Activated CD4-positive, alpha-beta memory T cell treated with anti-CD3 and anti-CD28 coated beads for 36 hours (primary cell): ENCODE results near the gene CFTR. TPM values are rescaled to one million over a fixed set of nuclear protein-coding genes. Genes with fewer than 3 reads are reported as not detected.

Experiments
- CTCF ChIA-PET: fragments of 350-600 bp; sonication (Branson Sonifier 250); formaldehyde crosslinking; loops from one replicate; lab custom pipeline; 2021; ENCODE audit warnings: antibody characterized with exemption, inconsistent platforms; lab: Charles Lee
- POLR2A ChIA-PET: fragments of 350-600 bp; sonication (Branson Sonifier 250); formaldehyde crosslinking; loops from one replicate; lab custom pipeline; 2021; ENCODE audit warnings: antibody characterized with exemption; lab: Charles Lee
- DNase-seq: peaks from one replicate; pipeline ENCODE4 v3.0.0-alpha.2; 2020
- H3K27ac Mint-ChIP-seq: one replicate; pipeline ENCODE4 v1.8.0; 2021; ENCODE audit warnings: mixed read lengths
- H3K27me3 Mint-ChIP-seq: one replicate; pipeline ENCODE4 v1.8.0; 2021; ENCODE audit warnings: mixed read lengths
- H3K36me3 Mint-ChIP-seq: one replicate; pipeline ENCODE4 v1.8.0; 2021; ENCODE audit warnings: mixed read lengths
- H3K4me1 Mint-ChIP-seq: one replicate; pipeline ENCODE4 v1.8.0; 2021; ENCODE audit warnings: low read depth, mixed read lengths
- H3K4me3 Mint-ChIP-seq: one replicate; pipeline ENCODE4 v1.8.0; 2021; ENCODE audit warnings: mild to moderate bottlenecking, mixed read lengths
- H3K9me3 Mint-ChIP-seq: one replicate; pipeline ENCODE4 v1.8.0; 2021; ENCODE audit warnings: mixed read lengths
- intact Hi-C: fragments of 100-400 bp; cut with micrococcal nuclease; formaldehyde crosslinking; loops from one replicate; pipeline ENCODE4 v1.15.1; 2023
- total RNA-seq, 2 experiments: library from RNA; stranded (reverse); gene quantifications; one replicate each; pipeline ENCODE4 v1.2.3, GENCODE V29; 2021

CFTR gene
- total RNA-seq, 2 experiments from 2014 or later: not detected

DNA sequence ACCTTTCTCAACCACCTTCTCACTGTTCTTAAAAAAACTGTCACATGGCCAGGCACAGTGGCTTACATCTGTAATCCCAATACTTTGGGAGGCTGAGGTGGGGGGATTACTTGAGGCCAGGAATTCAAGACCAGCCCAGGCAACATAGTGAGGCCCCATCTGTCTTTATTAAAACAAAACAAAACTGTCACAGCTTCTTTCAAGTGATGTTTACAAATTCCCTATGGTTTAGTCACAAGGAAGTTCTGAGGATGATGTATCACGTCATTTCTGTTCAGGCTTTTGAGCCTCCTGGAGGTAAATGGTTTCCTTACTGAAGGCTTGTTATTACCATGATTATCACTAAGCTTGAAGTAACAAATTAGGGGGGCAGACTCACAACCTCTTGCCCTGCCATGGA is 186.2 kb downstream of the CFTR start:
- no peaks in the 10 kb centered on the region for H3K36me3 Mint-ChIP-seq
- H3K27me3 Mint-ChIP-seq: no peaks in the 10 kb centered on the region
- H3K4me3 Mint-ChIP-seq: no peak overlapping the region
- ChIA-PET POLR2A (no interaction called here), CTCF (no interaction called here)
- no peak overlapping the region for H3K27ac Mint-ChIP-seq
- intact Hi-C loops: no loop called here
- H3K4me1 Mint-ChIP-seq: no peaks in the 10 kb centered on the region
- DNase-seq: no peak
- no peaks in the 10 kb centered on the region for H3K9me3 Mint-ChIP-seq

DNA sequence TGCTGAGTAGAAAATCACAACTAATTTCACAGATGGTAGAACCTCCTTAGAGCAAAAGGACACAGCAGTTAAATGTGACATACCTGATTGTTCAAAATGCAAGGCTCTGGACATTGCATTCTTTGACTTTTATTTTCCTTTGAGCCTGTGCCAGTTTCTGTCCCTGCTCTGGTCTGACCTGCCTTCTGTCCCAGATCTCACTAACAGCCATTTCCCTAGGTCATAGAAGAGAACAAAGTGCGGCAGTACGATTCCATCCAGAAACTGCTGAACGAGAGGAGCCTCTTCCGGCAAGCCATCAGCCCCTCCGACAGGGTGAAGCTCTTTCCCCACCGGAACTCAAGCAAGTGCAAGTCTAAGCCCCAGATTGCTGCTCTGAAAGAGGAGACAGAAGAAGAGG is 186.9 kb downstream of the CFTR start:
- CTCF ChIA-PET: no interaction called here
- Mint-ChIP-seq H3K36me3 (no peaks in the 10 kb centered on the region), H3K4me3 (no peak overlapping the region), H3K4me1 (no peaks in the 10 kb centered on the region), H3K27ac (no peak overlapping the region), H3K9me3 (no peaks in the 10 kb centered on the region), H3K27me3 (no peaks in the 10 kb centered on the region)
- intact Hi-C loops: no loop called here
- POLR2A ChIA-PET: no interaction called here
- DNase-seq: no peak

DNA sequence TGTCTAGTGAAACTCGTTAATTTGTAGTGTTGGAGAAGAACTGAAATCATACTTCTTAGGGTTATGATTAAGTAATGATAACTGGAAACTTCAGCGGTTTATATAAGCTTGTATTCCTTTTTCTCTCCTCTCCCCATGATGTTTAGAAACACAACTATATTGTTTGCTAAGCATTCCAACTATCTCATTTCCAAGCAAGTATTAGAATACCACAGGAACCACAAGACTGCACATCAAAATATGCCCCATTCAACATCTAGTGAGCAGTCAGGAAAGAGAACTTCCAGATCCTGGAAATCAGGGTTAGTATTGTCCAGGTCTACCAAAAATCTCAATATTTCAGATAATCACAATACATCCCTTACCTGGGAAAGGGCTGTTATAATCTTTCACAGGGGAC is 187.6 kb downstream of the CFTR start:
- Mint-ChIP-seq H3K4me3 (no peak overlapping the region), H3K4me1 (no peaks in the 10 kb centered on the region), H3K9me3 (no peaks in the 10 kb centered on the region), H3K27me3 (no peaks in the 10 kb centered on the region), H3K36me3 (no peaks in the 10 kb centered on the region), H3K27ac (no peak overlapping the region)
- ChIA-PET CTCF (no interaction called here), POLR2A (no interaction called here)
- DNase-seq: no peak
- intact Hi-C loops: no loop called here

DNA sequence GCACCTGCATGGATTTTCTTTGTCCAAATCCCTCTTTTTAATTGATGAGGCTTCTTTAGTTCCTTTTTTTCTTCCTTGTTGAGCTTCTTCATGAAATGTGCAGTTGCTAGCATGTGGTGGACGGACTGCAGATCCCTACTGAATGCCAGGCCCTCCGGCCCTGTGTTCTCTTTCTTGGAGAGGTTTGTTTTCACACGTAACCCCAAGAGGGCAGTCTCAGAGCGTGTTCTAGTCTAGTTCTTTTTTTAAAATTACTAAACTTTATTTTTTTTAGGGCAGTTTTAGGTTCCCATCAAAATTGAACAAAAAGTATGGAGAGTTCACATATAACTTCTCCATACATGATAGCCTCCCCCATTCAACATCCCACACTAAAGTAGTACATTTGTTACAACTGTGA is 190.0 kb downstream of the CFTR start:
- Mint-ChIP-seq H3K27me3 (no peaks in the 10 kb centered on the region), H3K9me3 (no peaks in the 10 kb centered on the region), H3K4me3 (no peak overlapping the region), H3K4me1 (no peaks in the 10 kb centered on the region), H3K27ac (no peak overlapping the region), H3K36me3 (no peaks in the 10 kb centered on the region)
- intact Hi-C loops: no loop called here
- ChIA-PET POLR2A (no interaction called here), CTCF (no interaction called here)
- DNase-seq: no peak

DNA sequence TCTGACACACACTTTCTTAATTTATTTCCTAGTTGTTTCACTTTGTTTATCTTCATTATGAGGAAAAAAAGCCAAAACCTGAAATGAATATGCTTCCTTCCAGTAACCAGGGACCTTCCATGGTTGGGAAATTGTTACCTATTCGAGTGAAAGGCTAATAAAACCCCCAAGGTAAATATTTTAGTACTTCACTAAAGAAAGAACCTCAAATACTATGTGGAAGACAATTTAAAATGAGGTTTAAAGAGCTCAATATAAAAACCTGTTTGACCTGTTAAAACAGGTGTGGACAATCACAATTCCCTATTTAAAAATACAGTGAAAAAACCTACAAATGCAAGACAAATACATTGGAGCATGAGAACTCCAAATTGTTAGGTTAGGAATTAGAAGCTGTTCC is 192.6 kb downstream of the CFTR start:
- Mint-ChIP-seq H3K27me3 (no peaks in the 10 kb centered on the region), H3K4me1 (no peaks in the 10 kb centered on the region), H3K4me3 (no peak overlapping the region), H3K9me3 (no peaks in the 10 kb centered on the region), H3K36me3 (no peaks in the 10 kb centered on the region), H3K27ac (no peak overlapping the region)
- intact Hi-C loops: no loop called here
- POLR2A ChIA-PET: no interaction called here
- CTCF ChIA-PET: no interaction called here
- no peak for DNase-seq

DNA sequence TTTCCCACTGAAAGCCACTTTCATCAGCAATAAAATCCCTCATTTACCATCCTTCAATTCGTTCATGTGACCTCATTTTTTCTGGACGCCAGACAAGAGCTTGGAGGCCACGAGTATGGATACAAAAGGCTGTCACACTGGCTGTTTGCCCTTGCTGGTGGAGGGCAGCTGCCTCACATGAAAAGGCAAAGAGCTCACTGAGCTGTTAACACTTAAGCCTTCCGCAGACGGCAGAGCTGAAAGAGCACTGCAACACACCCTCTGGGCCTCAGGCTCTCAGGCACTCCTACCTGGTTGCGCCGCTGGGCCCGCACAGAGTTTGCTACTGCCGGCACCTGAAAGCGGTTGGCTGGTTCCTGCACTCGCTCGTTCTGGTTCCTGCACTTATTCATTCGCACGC is 193.5 kb downstream of the CFTR start:
- POLR2A ChIA-PET: no interaction called here
- no peaks in the 10 kb centered on the region for H3K36me3 Mint-ChIP-seq
- no peaks in the 10 kb centered on the region for H3K9me3 Mint-ChIP-seq
- H3K4me3 Mint-ChIP-seq: no peak overlapping the region
- DNase-seq: no peak
- H3K27ac Mint-ChIP-seq: no peak overlapping the region
- intact Hi-C loops: no loop called here
- CTCF ChIA-PET: no interaction called here
- H3K4me1 Mint-ChIP-seq: no peaks in the 10 kb centered on the region
- H3K27me3 Mint-ChIP-seq: no peaks in the 10 kb centered on the region

DNA sequence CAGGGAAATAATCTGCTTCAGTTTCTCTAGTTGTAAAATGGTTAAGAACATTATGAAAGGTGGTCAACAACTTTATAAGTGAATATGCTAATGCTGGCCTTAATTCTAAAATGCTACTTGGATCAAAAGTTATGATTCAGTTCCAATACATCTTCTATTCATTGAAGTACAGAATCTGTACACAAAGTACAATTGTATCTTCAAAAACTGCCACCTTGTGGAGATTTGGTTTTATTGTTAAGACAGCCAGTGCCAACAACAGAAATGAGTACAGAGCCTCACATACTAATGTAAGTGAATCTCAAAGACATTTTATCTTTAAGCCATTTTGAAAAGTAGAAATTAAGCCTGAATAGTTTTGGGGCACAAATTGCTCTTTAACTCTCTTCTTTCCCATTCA is 194.0 kb downstream of the CFTR start:
- Mint-ChIP-seq H3K4me3 (no peak overlapping the region), H3K9me3 (no peaks in the 10 kb centered on the region), H3K4me1 (no peaks in the 10 kb centered on the region), H3K36me3 (no peaks in the 10 kb centered on the region), H3K27ac (no peak overlapping the region), H3K27me3 (no peaks in the 10 kb centered on the region)
- no peak for DNase-seq
- POLR2A ChIA-PET: no interaction called here
- CTCF ChIA-PET: no interaction called here
- intact Hi-C loops: no loop called here

DNA sequence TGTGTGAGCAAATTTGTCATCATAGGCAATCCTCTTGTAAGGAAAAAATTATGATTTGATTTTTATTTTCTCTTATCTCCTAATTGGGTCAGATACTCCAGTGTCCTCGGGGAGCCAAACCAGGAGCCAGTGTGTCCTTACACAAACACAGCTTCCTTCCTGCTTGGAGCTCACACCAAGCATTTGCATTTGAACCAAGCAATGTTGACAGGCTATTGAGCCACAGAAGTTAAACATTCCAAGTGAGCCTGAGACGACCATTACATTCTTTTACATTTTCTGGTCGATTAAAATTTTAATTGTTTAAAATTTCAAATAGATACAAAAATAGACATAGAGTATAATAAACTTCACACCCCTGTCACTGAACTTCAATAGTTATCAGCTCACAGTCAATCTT is 194.8 kb downstream of the CFTR start:
- Mint-ChIP-seq H3K36me3 (no peaks in the 10 kb centered on the region), H3K27me3 (no peaks in the 10 kb centered on the region), H3K27ac (no peak overlapping the region), H3K4me3 (no peak overlapping the region), H3K4me1 (no peaks in the 10 kb centered on the region), H3K9me3 (no peaks in the 10 kb centered on the region)
- no peak for DNase-seq
- CTCF ChIA-PET: no interaction called here
- intact Hi-C loops: no loop called here
- POLR2A ChIA-PET: no interaction called here

DNA sequence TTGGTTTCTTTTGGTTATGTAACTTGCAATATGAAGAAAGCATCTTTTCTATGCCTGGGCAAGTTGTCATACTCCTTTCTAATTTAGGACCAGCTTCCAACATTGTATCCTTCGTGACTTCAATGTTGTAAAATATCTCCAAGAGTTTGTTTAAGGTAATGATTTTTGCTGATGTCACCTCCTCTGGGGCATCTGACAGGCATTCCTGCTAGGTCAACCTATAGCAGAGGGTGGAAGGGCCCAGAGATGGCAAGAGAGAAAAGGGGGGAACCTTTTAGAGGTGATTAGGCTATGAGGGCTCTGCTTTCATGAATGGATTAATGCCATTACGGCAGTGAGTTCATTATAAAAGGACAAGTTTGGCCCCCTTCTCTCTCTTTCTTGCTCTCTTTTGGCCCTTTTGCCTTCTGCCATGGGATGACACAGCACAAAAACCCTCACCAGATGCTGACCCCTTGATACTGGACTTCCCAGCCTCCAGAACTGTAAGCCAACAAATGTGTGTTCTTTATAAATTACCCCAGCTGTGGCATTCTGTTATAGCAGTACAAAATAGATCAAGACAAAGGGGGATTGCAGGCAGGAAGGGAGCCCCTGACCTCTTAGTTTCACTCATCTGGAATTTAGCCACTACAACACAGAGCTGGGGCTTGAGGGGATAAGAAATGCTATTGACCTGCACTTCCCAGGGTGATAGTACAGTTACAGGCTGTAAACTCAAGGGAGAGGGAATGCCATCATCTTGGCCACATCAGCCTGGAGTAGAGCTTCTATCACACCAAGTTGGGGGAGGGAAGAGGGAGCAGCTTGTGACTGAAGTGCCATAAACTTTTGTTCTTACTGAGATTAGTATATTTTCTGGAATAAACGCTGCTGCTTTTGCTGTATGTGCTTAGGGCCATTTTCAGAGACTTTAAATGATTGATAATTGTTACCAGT is 195.9 kb downstream of the CFTR start:
- CTCF ChIA-PET: no interaction called here
- no peaks in the 10 kb centered on the region for H3K9me3 Mint-ChIP-seq
- no peaks in the 10 kb centered on the region for H3K4me1 Mint-ChIP-seq
- no peaks in the 10 kb centered on the region for H3K27me3 Mint-ChIP-seq
- intact Hi-C loops: no loop called here
- DNase-seq: no peak
- no peaks in the 10 kb centered on the region for H3K36me3 Mint-ChIP-seq
- POLR2A ChIA-PET: no interaction called here
- H3K27ac Mint-ChIP-seq: no peak overlapping the region
- H3K4me3 Mint-ChIP-seq: no peak overlapping the region

DNA sequence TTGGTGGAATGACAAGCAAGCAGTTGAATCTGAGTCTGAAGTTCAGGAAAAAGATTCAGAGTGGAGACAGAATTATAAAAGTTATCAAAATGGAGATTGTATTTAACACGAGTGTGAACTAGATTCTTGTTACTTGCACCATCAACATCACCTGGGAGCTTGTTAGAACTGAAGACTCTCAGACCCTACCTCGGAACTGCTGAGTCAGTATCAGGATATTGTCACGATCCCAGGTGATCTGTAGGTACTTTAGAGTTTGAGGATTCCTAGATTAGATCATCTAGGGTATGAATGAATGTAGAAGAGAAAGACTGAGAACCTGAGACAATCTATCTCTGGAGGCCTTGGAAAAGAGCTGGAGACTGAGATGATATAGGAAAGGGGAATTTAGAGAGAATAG is 199.3 kb downstream of the CFTR start:
- Mint-ChIP-seq H3K4me1 (no peaks in the 10 kb centered on the region), H3K36me3 (no peaks in the 10 kb centered on the region), H3K9me3 (no peaks in the 10 kb centered on the region), H3K27me3 (no peaks in the 10 kb centered on the region), H3K4me3 (no peak overlapping the region), H3K27ac (no peak overlapping the region)
- ChIA-PET POLR2A (no interaction called here), CTCF (no interaction called here)
- no peak for DNase-seq
- intact Hi-C loops: no loop called here

DNA sequence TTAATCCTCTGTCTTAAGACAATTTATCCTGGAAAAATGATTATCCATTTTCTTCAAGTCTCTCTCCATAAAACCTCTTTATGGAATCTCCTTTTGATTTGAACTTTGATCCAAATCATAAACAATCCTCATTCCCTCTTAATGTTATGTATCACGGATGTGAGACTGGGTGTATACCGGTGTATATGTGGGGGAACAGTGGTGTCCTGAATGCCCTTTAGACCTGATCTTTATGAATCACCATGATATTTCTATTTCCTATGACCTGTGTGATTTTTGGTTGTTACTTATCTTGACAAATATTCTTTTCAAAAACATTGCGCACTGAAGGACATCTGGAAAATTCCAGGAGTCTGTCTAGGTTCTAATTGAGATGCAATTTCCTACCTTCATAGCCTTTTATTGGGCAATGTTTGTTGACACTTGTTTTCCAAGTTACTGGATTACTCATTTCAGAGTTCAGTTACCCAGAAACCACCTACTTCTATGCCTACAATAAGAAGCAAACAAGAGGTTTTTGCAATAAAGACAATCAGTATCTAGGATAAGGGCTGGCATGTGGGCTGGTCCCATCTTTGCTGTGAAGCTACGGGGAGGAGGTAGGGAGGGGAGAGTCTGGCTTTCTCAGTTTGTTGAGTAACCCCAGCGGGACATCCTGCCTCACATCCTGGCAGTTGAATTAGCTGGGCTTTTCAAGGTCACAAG is 203.0 kb downstream of the CFTR start:
- POLR2A ChIA-PET: no interaction called here
- Mint-ChIP-seq H3K4me1 (no peaks in the 10 kb centered on the region), H3K9me3 (no peaks in the 10 kb centered on the region), H3K36me3 (no peaks in the 10 kb centered on the region), H3K27ac (no peak overlapping the region), H3K4me3 (no peak overlapping the region), H3K27me3 (no peaks in the 10 kb centered on the region)
- no peak for DNase-seq
- intact Hi-C loops: no loop called here
- CTCF ChIA-PET: no interaction called here

DNA sequence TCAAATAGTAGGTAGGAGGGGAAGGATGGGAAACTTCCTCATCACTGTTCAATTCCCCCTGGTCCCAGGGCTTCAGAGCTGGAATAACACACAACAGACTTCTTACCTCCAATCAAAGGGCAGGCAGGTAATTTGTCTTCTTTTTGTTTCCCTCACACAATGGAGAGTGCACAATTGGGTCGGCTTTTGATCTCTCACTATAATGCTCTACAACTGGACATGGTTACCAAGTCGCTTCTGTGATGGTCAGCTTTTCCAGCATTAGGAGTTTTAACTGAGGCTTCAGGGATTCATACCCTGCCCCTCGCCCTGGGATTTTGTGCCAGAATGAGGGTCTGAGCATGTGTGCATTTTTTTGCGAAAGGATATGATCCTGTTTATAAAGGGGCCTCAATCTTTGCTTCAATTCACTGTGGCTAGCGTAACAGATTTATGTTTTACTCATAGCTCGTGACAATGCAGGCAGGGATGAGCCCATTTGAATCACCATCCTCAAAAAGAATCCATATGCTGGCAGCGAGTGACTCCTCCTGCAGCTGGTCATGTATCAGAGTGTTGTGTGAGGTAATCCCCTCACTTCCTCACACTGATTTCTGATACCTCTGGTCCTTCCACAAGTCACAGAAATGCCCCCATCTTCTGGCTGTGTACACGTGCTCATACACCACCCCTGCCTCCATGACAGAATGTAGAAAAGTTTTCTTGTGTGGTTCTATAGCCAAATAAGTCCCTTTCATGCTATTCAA is 203.8 kb downstream of the CFTR start:
- Mint-ChIP-seq H3K27me3 (no peaks in the 10 kb centered on the region), H3K27ac (no peak overlapping the region), H3K9me3 (no peaks in the 10 kb centered on the region), H3K4me1 (no peaks in the 10 kb centered on the region), H3K36me3 (no peaks in the 10 kb centered on the region), H3K4me3 (no peak overlapping the region)
- DNase-seq: no peak
- ChIA-PET CTCF (no interaction called here), POLR2A (no interaction called here)
- intact Hi-C loops: no loop called here
